Left lobe of liver (tissue), 2 donors: Measurements from ENCODE around the gene FAM20C. TPM values are rescaled to one million over a fixed set of nuclear protein-coding genes. Genes with fewer than 3 reads are reported as not detected.
A peak's percentile ranks its signal among the peaks of the same experiment; 100 is the strongest.

ENCODE experiments used
- ATAC-seq: fragments of 200-7000 bp; cut with Tn5 transposase; one replicate; pipeline ENCODE4 v1.9.1; 2020; ENCODE audit warnings: mild to moderate bottlenecking, moderate library complexity
- DNase-seq: peaks from one replicate; pipeline ENCODE4 v3.0.0-alpha.2; 2020; ENCODE audit warnings: low spot score
- total RNA-seq: library from RNA; stranded (reverse); gene quantifications from one replicate; pipeline ENCODE4 v1.2.1, GENCODE V29; 2021
- donor health status: DM: no; HTN: no; CAD: no; lungs with moderate emphysema.
- donor health status: DM: no; HTN: yes; CAD: no.

Gene FAM20C
- total RNA-seq, 1 donor from 2014 or later, result 72.2 TPM

DNA sequence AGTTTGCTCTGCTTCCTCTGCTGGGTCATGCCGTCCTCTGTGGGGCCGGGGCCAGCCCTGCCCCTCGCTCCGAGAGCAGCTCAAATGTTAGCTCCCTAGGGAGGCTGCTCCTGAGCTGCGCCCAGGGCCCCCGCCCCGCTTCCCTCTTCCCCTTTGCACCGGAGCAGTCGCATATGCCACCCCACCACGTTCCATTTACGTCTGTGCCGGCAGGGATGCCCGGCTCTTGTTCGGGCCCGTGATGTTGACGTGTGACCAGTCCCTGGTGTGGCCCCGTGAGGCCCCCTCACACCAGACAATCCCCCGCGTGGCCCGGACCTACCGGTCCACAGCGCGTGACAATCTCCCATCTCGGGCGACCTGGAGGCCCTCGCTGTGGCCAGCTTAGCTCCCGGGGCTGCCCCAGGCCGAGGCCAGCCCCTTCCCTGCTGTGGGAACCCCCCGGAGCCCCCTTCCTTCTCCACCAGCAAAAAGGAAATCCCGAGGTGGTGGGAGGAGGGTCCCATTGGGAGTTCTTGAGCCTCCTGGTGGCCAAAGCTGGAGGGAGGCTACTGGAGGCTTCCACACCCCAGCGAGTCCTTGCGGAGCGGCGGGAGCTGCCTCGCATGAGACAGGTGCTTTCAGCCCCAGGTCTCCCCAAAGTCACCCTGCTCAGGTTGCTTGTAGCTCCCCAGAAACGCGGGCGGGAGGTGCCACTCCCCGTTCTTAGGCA is 15.2 kb downstream of the FAM20C start:
- DNase-seq, result no peak

DNA sequence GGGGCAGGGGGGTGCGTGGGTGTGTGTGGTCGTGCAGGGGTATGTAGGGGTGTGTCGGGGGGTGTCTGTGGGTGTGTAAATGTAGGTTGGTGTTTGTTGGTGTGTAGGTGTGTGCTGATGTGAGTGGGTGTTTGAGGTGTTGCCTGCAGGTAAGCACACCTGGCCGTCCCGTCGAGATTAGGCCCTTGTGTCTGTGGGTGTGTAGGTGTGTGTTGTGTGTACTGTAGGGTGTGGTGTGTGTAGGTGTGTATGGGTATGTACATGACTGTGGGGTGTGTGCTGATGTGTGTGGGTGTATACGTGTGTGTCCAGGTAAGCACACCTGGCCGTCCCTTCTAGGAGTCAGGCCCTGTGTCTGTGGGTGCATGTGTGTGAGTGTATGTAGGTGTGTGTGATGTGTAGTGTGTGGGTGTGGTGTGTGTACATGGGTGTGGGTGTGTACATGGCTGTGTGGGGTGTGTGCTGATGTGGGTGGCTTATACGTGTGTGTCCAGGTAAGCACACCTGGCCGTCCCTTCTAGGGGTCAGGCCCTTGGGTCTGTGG is 15.8 kb downstream of the FAM20C start:
- no peak for DNase-seq
- ATAC-seq, result no peak

More for the DNA sequence above, 15.2 kb downstream of the FAM20C start:
- ATAC-seq, result no peak

DNA sequence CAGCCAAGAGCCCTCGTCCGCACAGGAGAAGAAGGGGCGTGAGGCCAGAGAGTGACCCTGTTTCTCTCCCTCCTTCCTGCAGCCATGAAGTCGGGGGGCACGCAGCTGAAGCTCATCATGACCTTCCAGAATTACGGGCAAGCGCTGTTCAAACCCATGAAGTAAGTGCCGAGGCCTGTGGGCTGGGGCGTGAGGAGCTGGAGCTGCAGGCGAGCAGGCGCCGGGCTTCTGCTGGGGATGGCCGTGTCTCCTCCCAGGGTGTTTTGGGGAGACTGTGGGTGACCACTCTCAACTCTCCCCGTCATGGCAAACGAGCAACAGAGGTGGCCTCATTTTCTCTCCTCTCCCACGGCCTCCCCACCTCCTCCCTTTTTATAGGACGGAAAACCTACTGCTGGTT is 16.4 kb downstream of the FAM20C start:
- no peak for ATAC-seq
- DNase-seq, result no peak

DNA sequence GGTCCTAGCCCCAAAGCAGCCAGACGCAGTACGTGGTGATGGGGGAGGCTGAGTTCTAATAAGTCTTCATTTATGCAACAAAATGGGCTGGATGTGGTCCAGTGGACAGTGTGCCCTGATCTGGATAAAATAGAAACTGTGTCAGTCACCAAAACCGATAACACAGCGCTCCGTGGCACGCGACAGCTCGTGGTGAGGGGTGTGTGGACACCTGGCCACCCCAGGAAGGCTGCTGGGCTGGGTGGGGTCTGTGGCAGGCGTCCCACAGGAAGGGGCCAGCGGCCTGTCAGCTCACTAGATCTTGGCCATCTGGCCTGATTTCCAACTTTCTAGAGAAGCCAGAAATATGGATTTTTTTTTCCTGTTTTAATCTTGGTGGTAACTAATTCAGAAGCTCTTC is 17.0 kb downstream of the FAM20C start:
- ATAC-seq, result no peak
- no peak for DNase-seq

DNA sequence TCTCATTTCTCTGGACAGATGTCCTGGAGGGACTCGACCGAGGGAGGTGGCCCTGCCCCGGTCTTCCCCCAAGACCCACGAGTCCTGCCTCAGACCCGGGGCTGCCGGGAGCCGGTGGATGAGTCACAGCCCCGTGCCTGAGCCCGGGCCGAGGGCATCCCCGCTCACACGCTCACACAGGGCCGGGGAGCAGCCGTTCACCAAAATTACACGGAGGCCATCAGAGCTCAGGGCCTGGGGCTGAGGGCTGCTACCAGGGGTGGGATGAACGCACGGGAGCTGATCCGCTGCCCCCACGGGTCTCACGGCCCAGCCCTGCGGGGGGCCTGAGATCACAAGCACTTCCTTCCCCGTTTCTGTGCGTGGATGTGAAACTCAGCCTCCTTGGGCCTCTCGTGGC is 17.5 kb downstream of the FAM20C start:
- DNase-seq, result no peak
- no peak for ATAC-seq

DNA sequence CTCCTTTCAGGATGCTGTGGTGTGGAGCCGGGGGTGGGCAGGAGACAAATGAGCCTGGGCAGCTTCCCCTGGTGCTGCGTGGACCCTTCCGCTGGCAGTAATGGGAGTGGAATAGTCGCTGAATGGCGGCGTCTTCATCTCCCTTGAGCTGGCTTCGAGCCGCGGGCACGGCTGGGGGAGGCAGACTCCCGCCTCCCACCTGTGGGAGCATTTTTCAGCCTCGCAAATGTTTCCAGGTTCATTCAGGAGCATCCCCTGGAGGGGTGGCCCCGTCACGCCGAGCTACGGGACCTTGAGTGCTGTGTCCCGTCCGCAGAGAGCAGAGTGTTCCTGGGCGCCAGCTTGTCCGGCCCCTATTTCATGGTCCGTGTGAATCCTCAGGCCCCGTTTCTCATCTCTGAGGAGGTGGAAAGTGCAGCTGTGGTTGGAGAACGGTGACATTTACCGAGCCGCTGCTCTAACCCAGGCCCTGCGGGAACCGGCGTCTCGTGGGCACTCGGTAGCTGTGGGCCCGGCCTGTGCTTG is 18.1 kb downstream of the FAM20C start:
- DNase-seq (no peak), ATAC-seq (no peak)

DNA sequence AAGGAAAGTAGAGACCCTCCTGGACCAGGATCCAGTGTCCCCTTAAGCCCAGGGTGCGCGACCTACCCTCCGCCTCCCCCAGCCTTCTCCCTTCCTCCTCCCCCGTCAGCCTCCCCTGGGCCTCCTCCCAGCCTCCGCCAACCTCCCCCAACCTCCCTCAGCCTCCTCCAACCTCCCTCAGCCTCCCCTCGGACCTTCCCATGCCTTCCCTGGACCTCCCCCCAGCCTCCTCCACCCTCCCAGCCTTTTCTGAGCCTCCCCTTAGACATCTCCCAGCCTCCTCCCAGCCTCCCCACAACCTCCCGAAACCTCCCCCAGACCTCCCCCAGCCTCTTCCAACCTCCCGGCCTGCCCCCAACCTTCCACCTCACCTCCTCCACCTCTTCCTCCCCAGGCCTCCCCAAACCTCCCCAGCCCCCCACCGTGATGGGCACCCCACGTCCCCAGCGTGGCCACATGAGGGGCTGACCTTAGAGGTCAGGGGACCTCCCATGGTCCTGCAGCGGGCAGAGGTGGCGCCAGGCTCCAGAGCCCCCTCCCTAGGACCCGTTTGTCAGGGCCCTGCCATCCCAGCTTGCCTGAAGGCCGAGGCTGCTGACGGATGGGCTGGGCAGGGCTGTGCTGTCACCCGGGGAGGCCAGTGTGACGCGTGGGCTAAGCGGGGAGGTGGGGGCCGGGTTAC is 18.8 kb downstream of the FAM20C start:
- no peak for DNase-seq
- ATAC-seq, result no peak

DNA sequence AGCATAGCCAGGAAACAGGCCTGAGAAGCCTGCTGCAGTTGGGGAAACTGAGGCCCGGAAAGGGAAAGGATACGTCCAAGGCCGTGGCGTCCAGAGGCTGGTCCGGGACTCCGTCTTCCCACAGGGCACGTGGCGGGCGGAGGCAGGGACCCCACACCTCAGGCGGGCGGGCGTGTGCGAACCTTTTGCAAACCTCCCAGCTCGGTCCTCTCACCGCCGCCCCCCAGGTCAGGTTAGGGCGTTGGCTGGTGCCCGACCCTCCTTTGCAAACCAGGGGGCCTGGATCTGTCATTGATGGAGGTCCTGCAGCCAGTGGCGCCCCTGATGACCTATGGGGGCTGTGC is 19.3 kb downstream of the FAM20C start:
- DNase-seq (no peak), ATAC-seq (no peak)

DNA sequence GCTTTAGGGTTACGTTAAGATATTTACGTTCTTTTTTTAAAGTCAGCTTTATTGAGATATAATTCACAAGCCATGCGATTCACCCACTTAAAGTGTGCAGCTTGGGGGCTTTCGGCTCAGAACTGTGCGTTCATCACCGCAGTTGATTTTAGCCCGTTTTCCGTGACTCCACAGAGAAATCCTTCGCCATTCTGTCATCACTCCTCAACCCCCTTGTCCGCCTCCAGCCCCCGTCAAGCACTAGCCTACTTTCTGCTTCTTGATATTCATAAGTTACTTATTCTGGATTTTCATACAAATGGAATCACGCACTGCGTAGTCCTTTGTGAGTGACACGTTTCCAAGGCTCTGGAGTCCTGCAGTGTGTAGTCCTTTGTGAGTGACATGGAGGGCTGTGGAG is 20.4 kb downstream of the FAM20C start:
- DNase-seq (no peak), ATAC-seq (no peak)

DNA sequence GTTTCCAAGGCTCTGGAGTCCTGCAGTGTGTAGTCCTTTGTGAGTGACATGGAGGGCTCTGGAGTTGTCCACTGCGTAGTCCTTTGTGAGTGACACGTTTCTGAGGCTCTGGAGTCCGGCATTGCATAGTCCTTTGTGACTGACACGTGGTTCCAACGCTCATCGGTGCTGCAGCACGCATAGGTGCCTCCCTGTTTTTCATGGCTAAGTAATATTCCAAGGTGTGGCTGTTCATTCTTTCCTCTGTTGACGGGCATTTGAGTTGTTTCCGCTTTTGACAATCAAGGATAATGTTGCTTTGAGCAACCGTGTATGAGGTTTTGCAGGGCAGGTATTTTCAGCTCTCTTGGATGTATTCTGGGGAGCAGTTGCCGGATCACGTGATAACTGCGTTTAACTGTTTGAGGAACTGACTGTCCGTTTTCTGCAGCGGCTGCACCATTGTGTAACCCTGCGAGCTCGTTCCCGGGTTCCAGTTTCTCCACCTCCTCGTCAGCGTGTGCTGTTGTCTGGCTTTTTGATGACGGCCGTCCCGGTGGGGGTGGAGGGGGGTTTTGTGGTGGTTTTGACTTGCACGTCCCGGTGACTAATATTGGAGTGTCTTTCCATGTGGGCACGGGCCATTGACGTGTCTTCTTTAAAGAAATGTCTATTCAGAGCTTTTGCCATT is 21.1 kb downstream of the FAM20C start:
- no peak for DNase-seq
- ATAC-seq, result no peak

DNA sequence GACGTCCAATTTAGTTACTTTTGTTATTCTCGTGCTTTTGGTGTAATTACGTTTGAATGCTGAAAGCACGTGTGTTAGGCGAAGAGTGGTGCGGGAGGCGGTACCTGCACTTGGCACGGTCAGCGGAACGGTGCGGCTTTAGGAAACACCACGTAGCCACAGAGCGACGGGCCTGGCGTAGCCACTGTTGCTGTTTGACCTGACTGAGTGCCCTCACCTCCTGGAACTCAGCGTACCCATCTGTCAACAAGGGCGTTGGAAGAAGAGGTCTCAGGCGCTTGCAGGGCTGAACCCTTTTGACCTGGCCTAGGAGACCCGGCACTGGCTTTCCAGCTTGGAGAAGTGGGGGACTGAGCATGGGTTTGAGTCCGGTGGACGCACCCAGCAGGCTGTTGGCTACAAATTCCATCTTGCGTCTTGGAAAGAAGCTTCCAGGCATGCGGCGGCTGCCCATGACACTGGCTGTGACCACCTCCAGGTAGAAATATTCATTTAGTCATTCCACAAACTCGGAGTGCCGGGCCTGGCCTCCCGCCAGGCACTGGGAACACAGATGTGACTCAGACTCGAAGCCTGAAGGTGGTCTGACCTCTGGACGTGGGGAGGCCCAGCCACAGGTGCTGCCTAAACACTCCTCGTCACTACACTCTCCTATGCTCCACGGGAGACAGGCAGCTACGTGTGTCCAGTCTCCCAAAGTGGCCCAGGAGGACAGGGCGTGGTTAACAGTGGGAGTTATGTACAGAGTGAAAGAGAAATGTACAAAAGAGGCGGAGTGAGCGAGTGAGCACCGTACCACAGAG is 22.2 kb downstream of the FAM20C start:
- peak; percentile 68 for ATAC-seq
- peak; percentile 93 for DNase-seq

DNA sequence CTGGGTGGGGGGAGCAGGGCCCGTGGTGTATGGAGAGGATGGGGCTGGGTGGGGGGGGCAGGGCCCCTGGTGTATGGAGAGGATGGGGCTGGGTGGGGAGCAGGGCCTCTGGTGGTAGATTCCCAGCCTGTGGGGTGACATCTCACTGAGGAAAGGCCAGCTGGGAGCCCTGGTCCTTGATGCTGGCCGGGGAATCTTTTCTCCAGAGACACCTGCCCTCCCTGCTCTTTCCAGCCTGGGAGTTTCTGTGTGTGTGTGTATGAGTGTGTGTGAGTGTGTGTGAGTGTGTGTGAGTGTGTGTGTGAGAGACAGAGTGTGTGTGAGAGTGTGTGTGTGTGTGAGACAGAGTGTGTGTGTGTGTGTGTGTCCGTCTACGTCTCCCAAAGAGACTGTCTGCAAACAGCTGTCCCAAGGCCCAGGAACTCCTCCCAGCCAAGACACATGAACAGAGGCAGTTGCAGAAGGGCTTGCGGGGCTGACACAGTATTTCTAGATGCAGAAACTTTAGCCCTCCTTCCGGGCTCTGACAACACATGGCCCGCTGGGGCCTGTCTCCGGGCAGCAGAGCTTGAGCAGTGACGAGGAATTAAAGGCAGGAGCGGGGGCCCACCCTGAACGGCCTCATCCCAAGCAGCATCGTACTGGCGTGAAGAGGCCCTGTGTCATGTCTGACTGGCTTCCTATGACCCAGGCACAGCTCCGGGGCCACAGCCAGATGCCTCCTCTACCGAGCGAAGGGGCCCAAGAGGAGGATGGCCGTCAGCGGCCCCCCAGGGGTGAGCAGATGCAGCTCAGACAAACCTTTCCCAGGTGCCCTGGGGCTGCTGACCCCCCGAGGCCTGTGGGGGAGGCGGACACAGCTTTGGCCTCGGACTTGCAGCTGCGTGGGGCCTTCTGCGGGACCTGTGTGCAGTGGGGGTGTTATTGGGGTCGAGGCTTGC is 24.3 kb downstream of the FAM20C start:
- DNase-seq, result no peak
- no peak for ATAC-seq

DNA sequence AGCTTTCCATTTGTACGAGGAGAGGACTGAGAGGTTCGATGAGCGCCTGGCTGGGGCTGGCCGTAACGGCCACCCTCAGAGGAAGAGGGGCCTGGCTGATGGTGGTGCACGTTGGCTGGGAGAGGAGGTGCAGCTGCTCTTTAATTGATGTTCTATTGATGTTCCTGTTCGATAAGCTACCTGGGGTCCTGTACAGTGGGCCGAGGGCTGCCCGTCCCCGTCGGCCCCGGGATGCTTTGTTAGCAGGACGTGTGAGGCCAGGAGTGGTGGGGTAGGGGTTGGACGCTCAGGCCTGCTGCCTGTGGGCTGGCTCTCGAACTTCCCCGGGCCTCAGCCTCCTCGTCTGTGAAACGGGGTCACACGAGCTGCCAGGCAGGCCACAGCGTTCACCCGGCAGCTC is 25.4 kb downstream of the FAM20C start:
- DNase-seq (no peak), ATAC-seq (no peak)

DNA sequence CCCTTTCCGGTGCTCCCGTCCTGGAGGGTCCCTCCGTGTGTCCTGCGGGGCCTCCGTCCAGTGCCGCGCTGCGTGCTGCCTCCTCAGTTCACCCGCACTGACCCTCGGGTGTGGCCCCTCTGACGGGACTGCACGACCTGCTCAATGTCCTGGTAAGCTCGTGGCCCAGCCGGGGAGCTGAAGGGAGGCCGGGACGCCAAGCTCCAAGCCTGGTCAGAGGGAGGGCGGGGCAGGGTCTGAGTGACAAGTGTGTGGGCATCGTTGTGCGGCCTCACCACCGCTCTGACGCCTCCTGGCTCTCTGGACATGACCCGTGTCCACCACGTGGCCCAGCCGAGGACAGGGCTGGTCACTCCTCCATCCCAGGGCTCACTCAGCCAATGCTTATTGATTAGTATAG is 25.9 kb downstream of the FAM20C start:
- DNase-seq, result peak; percentile 85
- ATAC-seq, result peak; percentile 67

DNA sequence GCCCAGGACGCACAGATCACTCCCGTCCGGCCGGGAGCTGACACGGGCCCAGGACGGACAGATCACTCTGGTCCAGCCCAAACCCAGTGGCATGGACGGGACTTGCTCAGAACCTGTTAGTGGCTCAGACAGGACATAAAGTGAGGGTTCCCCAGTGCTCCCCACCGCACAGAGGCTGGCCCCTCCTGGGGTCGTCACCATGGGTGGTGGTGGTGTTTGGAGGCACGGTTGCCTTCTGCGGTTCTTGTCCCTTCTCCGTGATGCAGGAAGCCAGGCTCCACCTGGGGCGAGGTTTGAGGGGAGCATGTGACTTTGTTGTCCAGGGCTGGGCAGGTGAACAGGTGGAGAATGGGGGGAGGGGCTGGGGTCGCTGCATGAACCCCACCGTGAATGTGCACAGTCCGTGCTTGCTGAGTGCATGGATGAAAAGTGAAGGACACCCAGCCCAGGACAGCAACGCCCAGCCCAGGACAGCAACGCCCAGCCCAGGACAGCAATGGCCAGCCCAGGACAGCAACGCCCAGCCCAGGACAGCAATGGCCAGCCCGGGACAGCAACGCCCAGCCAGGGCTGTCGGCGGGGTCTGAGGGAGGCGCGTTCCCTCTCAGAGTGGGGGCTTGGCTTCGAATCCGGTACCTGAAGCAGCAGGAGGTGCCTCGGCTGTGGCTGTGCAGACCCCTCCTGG is 26.7 kb downstream of the FAM20C start:
- DNase-seq, result peak; percentile 64
- ATAC-seq, result peak; percentile 56

DNA sequence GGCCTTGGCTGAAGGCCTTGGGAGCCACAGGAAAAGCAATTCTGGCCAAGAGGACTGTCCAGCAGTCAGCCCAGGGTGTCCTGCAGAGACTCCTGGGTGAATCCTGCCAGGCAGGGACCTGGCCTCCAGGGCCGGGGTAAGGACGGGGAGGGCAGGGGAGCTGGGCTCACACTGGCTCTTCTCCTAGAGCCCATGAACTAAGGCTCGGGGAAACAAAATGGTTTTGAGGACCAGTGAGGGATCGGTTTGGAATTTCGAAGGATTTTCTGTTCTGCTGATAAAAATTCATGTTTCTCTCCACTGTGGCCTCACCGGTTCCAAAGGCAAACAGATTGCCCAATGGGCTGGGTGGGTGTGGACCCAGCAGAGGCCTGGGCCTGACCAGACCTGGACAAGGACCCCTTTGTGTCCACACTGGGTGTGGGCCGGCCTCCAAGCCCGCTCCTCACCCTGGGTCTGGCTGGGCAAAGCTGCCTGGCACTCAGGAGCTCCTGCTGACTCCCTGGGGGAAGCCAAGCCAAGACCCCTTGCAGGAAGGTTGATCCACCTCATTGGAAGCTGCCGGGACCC is 27.3 kb downstream of the FAM20C start:
- ATAC-seq, result peak; percentile 61
- peak; percentile 80 for DNase-seq

DNA sequence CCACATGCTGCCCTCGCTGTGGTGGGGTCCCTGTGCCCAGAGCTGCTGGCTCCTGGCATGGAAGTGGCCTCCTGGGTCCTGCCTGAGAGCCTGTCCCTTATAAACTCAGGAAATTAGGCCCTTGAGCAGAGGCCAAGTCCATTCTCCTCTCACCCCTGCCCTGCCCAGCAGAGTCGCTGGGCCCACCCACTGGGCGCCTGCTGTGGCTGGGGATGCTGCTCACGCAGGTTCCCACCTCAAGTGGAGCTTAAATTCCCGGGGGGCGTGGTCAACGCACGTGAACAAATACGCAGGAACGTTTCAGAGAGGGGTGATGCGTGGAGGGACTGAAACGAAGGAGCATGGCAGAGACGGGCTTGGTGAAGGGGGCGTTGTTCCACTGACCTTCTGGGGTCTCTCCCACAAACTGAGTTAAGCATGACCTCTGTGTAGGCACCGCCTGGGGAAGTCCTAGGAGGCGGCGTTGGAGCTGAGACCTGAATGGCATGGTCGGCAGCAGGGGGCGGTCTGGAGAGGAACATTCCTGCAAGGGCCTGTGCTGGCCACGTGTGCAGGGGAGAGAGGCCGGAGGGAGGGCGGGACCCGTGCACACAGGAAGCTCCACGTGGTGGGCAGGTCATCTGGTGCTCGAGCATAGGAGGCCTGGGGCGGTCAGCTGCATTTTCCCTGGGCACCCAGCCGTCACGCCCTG is 27.9 kb downstream of the FAM20C start:
- ATAC-seq (no peak), DNase-seq (no peak)
